Subcutaneous adipose tissue (tissue), 4 donors: ENCODE measurements around the gene DLG5. TPM values are rescaled to one million over a fixed set of nuclear protein-coding genes. Genes with fewer than 3 reads are reported as not detected.

Source experiments
- total RNA-seq, 4 donors: library from RNA; depleted of rRNA; stranded (reverse); fragments of >200 nt; gene quantifications; one replicate each; pipeline ENCODE4 v1.1.0, GENCODE V29; 2016
- TF ChIP-seq, protein P1 (sequence below): fragments of 450-650 bp; IDR thresholded peaks from one replicate; pipeline ENCODE4 v1.5.1; 2016; ENCODE audit warnings: low read depth, mild to moderate bottlenecking, control low read depth, antibody characterized with exemption, moderate library complexity

DLG5 gene
- total RNA-seq, 4 donors from 2014 or later: 23.0 to 59.5 (median 33.7) TPM

DNA sequence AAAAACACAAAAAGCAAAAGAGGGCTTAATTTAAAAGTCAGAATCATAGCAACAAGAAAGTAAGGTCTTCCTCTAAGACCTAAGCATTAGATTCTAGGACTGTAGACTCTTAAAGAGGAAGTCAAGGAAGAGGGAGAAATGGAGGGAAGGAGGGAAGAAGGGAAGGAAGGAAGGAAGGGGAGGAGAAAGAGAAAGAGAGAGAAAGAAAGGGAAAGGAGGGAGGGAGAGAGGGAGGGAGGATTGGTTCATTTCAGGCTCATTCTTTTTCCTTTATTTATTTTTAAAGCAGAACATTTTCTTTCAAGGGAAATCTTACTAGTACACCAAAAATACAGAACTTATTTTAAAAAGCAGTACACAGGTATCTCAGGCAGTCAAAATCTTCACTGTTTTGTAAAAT lies 81.1 kb downstream of the DLG5 start:
- TF ChIP-seq, protein P1, sequence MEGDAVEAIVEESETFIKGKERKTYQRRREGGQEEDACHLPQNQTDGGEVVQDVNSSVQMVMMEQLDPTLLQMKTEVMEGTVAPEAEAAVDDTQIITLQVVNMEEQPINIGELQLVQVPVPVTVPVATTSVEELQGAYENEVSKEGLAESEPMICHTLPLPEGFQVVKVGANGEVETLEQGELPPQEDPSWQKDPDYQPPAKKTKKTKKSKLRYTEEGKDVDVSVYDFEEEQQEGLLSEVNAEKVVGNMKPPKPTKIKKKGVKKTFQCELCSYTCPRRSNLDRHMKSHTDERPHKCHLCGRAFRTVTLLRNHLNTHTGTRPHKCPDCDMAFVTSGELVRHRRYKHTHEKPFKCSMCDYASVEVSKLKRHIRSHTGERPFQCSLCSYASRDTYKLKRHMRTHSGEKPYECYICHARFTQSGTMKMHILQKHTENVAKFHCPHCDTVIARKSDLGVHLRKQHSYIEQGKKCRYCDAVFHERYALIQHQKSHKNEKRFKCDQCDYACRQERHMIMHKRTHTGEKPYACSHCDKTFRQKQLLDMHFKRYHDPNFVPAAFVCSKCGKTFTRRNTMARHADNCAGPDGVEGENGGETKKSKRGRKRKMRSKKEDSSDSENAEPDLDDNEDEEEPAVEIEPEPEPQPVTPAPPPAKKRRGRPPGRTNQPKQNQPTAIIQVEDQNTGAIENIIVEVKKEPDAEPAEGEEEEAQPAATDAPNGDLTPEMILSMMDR: no peak

DNA sequence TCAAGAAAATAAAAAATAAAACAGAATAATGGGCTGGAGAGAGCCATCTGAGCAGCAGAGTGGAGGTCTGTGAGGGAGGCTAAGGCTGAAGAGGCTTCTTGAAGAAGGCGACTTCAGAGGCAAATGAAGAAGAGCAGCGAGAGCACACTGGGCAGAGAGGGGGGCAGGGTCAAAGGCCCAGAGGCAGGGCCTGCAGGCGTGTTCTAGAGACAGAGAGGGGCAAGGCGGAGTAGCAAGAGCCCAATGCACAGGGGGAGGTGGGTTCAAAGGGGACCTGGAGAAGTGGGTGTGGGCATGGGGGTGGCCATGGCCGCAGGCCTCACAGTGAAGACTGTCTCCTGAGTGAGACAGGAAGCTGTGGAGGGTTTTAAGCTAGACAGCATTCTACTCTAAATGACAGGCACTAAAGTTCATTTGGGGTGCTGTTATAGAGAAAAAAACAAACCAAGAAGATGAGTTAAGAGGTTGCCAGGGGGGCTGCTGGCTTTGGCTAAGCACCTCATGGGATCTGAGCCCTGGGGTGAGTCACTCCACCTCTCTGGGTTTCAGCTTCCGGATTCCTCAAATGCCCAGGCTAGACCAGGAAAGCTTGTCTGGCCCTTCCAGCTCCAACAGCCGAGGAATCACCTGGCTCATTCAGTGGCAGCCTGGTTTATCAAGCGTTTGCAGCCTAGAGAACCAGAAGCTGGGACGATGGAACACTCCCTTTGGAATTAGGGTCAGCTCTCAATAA lies 81.7 kb downstream of the DLG5 start:
- TF ChIP-seq, protein P1: no peak

DNA sequence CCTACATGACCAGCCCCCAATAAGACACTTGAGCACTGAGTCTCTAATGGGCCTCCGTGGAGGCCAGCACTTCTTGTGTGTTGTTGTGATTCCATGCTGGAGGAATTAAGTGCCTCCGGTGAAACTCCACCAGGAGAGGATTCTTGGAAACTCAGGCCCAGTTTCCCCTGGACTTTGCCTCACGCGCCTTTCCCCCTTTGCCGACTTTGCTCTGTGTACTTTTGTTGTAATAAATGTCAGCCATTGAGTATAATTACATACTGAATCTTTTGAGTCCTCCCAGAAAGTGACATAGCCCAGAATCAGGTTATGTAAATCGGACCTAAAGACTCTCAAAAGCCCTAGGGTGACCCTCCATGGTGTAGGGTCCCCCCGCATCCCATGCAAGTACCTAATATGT lies 82.4 kb downstream of the DLG5 start:
- TF ChIP-seq, protein P1: no peak

DNA sequence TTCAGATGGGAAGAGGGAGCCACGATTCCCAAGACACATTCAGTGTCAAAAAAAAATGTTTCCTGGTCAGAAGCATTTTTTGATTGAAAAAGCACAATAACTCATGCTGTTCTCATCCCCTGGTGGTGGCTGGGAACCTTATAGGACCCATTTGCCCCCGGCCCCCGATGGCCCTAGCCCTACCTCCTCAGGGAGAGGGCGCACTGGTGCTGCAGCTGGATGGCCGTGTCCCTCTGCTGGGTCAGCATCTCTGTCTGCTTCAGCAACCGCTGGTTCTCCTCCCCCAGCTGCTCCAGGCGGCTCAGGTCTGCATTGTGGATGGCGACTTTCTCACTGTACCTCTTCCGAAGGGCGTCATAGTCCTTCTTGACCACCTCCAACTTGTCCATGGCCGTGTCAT lies 83.3 kb downstream of the DLG5 start:
- TF ChIP-seq, protein P1: no peak

DNA sequence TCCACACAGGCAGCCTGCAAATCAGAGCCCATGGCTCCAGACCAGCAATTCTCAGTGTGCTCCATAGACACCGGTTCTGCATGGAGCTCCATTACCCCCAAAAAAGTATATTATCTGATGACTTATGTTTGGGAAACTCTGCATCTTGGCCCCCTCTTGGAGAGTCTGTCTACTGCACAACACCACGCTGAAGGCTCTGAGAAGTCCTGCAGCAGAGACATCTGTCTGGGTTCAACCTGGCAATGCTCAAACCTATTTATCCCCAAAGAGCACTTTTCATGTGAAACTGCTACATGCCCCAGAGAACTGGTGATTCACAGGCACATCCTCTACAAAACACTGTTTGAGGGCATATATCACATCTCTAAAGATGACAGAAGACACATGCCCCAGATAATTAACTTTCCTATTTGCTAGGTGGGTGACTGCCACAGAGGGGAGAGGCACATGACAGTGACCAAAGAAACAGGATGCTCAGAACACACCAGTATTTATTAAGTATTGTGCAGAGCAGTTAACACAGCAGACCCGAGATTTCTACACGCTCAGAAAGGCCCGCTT lies 83.8 kb downstream of the DLG5 start:
- TF ChIP-seq, protein P1: no peak

DNA sequence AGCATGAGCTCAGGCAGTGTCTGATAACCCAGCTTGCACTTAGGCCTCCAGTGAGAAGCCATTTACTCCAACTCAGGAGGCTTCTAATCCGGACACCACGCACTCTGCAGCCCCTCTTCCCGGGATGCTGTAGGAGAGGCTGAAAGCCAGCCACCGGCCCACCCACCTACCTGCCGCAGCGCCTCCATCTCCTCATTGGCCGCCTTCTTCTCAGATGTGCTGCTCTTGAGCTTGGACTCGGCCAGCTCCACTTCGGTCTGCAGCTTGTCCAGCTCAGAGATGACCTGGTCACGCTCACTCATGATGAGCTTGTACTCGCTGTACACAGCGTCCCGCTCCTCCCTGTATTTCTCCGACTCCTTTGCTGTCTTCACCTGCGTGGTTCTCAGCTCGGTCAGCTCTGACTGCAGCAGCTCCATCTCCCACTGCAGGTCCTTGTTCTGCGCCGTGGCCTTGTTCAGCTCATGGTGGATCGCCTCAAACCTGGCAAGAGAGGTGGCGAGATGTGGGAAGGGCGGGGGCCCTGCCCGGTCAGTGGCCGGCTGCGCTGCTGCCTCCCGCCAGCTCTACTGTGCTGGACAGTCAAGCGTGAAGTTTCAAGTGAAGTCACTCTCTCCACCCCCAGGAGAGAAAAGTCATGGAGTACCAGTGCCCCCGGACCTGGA lies 84.7 kb downstream of the DLG5 start:
- TF ChIP-seq, protein P1: no peak

DNA sequence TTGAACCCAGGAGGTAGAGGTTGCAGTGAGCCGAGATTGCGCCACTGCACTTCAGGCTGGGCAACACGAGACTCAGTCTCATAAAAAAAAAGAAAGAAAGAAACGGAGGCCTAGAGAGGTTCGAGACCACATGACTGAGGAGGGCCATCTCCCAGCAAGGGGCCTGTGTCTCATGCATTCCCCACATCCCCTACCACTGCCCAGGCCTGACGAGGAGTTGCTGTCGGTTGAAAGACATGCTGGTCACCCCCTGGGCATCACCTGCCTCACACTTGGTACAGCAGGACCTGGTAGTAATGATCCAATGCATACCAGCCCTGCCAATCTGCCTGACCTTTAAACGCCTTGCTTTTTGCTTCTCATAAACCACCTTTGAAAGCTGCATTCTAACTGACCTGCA lies 85.9 kb downstream of the DLG5 start:
- TF ChIP-seq, protein P1: no peak
